Spinal cord (tissue), 10 donors: ENCODE results near the gene CYS1. TPM values are rescaled to one million over a fixed set of nuclear protein-coding genes. Genes with fewer than 3 reads are reported as not detected.
"Not testable (repeated sequence)": the region's sequence is repeated elsewhere in the genome, so short reads cannot be mapped to it uniquely, and the experiment has no call there.

Experiments
- DNase-seq, 6 donors: peaks; one replicate each; pipeline versions ENCODE4 v3.0.0 to v3.0.0-alpha.2; 2013 to 2015; ENCODE audit warnings: low spot score in 6 of 6, low read depth in 4 of 6
- H3K27ac ChIP-seq: one replicate; pipeline ENCODE4 v1.5.1; 2013; ENCODE audit warnings: low read depth, low read length, control low read depth
- H3K27me3 ChIP-seq: one replicate; pipeline ENCODE4 v1.6.1; 2013; ENCODE audit warnings: low read length; ENCODE audit not compliant: control insufficient read depth, insufficient read depth
- H3K36me3 ChIP-seq: one replicate; pipeline ENCODE4 v1.6.1; 2013; ENCODE audit warnings: low read length; ENCODE audit not compliant: control insufficient read depth, insufficient read depth
- H3K4me1 ChIP-seq: one replicate; pipeline ENCODE4 v1.6.1; 2013; ENCODE audit warnings: low read length; ENCODE audit not compliant: control insufficient read depth, insufficient read depth
- H3K4me3 ChIP-seq: one replicate; pipeline ENCODE4 v1.5.1; 2013; ENCODE audit warnings: low read depth, low read length, control low read depth
- H3K9me3 ChIP-seq: one replicate; pipeline ENCODE4 v1.6.1; 2013; ENCODE audit warnings: low read length; ENCODE audit not compliant: control insufficient read depth, insufficient read depth
- WGBS: methylation state at CpG from one replicate; pipeline ENCODE4 v1.1.5; 2013; ENCODE audit warnings: missing lambda C conversion rate; ENCODE audit not compliant: insufficient coverage; 5-methylcytosine and 5-hydroxymethylcytosine counted together
- polyA plus RNA-seq, 2 donors: library from polyadenylated mRNA; unstranded; fragments of 120-200 nt; gene quantifications; one replicate each; pipeline ENCODE4 v1.2.1, GENCODE V29; 2013; ENCODE audit not compliant: insufficient read length in 2 of 2
- total RNA-seq, 2 donors: library from RNA; depleted of rRNA in 1 of 2; stranded (reverse); fragments of 120-200 nt in 1 of 2; fragments of >200 nt in 1 of 2; gene quantifications; one replicate each; pipeline versions ENCODE4 v1.2.3 to v1.2.4, GENCODE V29; 2013 to 2014
- donor health status: healthy.

CYS1 gene
- total and polyA plus RNA-seq, 4 donors = 2.0 to 4.1 (median 3.1) TPM

GRCh38 chr2:10120877-10121574 lies 40.8 kb upstream of the CYS1 start:
- peaks cover 28% of the 10 kb centered on the region for H3K4me1 ChIP-seq
- 40% methylated on average over 3 of the region's 13 CpGs for WGBS
- H3K9me3 ChIP-seq = no peaks in the 10 kb centered on the region
- no peak for DNase-seq
- peak overlapping the region; percentile 68 for H3K4me3 ChIP-seq
- H3K27me3 ChIP-seq = peaks cover 16% of the 10 kb centered on the region
- no peak overlapping the region for H3K27ac ChIP-seq
- no peaks in the 10 kb centered on the region for H3K36me3 ChIP-seq

GRCh38 chr2:10120158-10120876 lies 40.1 kb upstream of the CYS1 start:
- Histone ChIP-seq H3K27me3 (peaks cover 16% of the 10 kb centered on the region), H3K4me3 (peak overlapping the region; percentile 68), H3K27ac (no peak overlapping the region), H3K9me3 (no peaks in the 10 kb centered on the region), H3K4me1 (peaks cover 28% of the 10 kb centered on the region), H3K36me3 (no peaks in the 10 kb centered on the region)
- WGBS = under 1% methylated on average over 55 of the region's 60 CpGs
- peak in 5 of 6 donors; percentile 69 to 96 (median 78) for DNase-seq

DNA sequence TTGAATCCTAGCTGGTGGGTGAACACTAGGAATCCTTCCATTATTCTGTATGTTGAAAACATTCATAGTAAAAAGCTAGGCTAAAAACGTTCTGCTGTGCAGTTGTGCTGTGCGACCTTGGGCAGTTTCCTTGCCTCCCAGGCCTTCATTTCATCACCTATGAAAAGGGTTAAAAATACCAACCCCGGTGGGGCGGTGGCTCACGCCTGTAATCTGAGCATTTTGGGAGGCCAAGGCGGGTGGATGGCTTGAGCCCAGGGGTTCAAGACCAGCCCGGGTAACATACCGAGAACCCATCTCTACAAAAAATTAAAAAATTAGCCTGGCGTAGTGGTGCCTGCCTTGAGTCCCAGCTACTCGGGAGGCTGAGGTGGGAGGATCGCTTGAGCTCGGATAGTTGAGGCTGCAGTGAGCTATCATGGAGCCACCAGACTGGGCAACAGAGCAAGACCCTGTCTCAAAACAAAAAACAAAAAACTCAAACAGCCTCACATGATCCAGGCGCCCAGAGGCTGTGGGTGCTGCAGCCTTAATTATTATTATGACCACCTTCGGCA lies 39.5 kb upstream of the CYS1 start:
- Histone ChIP-seq H3K9me3 (no peaks in the 10 kb centered on the region), H3K27ac (no peak overlapping the region), H3K36me3 (no peaks in the 10 kb centered on the region), H3K4me1 (peaks cover 28% of the 10 kb centered on the region), H3K4me3 (peak overlapping the region; percentile 68), H3K27me3 (peaks cover 16% of the 10 kb centered on the region)
- 57% methylated on average over 5 of the region's 14 CpGs for WGBS
- no peak for DNase-seq

DNA sequence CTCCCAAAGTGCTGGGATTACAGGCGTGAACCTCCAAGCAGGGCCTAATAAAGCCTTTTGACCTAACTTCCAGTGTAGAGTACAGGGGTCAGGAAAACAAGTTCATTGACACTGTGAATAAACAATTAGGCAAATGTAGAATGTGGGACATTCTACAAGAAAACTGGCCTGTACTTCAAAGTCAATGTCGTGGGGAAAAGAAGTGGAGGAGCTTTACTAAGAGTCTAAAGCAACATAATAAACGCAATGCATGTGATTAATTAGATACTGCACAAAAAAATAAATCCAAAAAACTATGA lies 38.8 kb upstream of the CYS1 start:
- Histone ChIP-seq H3K4me3 (no peak overlapping the region), H3K27ac (no peak overlapping the region), H3K9me3 (no peaks in the 10 kb centered on the region), H3K27me3 (peaks cover 16% of the 10 kb centered on the region), H3K4me1 (peaks cover 28% of the 10 kb centered on the region), H3K36me3 (no peaks in the 10 kb centered on the region)
- 100% methylated on average over 1 of the region's 3 CpGs for WGBS
- DNase-seq = no peak

- Histone ChIP-seq H3K27me3 (no peaks in the 10 kb centered on the region), H3K36me3 (no peaks in the 10 kb centered on the region), H3K4me1 (no peaks in the 10 kb centered on the region), H3K27ac (no peak overlapping the region), H3K4me3 (no peak overlapping the region), H3K9me3 (peaks cover 2% of the 10 kb centered on the region)
- no peak for DNase-seq
These were observed 29.1 kb upstream of the CYS1 start for GRCh38 chr2:10109311-10109710.

DNA sequence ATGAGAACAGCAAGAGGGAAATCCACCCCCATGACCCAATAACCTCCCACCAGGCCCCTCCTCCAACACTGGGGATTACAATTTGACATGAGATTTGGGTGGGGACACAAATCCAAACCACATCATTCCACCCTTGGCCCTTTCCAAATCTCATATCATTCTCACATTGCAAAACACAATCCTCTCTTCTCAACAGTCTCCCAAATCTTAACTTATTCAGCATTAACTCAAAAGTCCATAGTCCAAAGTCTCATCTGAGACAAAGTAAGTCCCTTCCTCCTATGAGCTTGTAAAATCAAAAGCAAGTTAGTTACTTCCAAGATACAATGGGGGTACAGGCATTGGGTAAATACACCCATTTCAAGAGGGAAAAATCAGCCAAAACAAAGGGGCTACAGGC lies 24.7 kb upstream of the CYS1 start:
- not testable (repeated sequence) for H3K27me3 ChIP-seq, H3K4me3 ChIP-seq, H3K4me1 ChIP-seq, H3K27ac ChIP-seq, DNase-seq, H3K9me3 ChIP-seq, H3K36me3 ChIP-seq

GRCh38 chr2:10103179-10103578 lies 23.0 kb upstream of the CYS1 start:
- no peak for DNase-seq
- 78% methylated on average over 6 of the region's 6 CpGs for WGBS
- Histone ChIP-seq H3K27ac (no peak overlapping the region), H3K9me3 (peaks cover 2% of the 10 kb centered on the region), H3K4me1 (no peaks in the 10 kb centered on the region), H3K36me3 (no peaks in the 10 kb centered on the region), H3K27me3 (no peaks in the 10 kb centered on the region), H3K4me3 (no peak overlapping the region)

- peaks cover 2% of the 10 kb centered on the region for H3K9me3 ChIP-seq
- H3K27ac ChIP-seq = no peak overlapping the region
- DNase-seq = no peak
- no peak overlapping the region for H3K4me3 ChIP-seq
- H3K36me3 ChIP-seq = no peaks in the 10 kb centered on the region
- no peaks in the 10 kb centered on the region for H3K27me3 ChIP-seq
- WGBS = 44% methylated on average over 3 of the region's 7 CpGs
- H3K4me1 ChIP-seq = peaks cover 8% of the 10 kb centered on the region
These were observed 21.3 kb upstream of the CYS1 start for GRCh38 chr2:10101491-10101890.

GRCh38 chr2:10097352-10098148 lies 17.3 kb upstream of the CYS1 start:
- Histone ChIP-seq H3K4me3 (no peak overlapping the region), H3K36me3 (no peaks in the 10 kb centered on the region), H3K27ac (no peak overlapping the region), H3K9me3 (no peaks in the 10 kb centered on the region), H3K27me3 (no peaks in the 10 kb centered on the region), H3K4me1 (peaks cover 28% of the 10 kb centered on the region)
- 10% methylated on average over 10 of the region's 16 CpGs for WGBS
- DNase-seq = peak in 2 of 6 donors; percentile 71 to 75
